Activated CD4-positive, alpha-beta T cell treated with anti-CD3 and anti-CD28 coated beads, Interleukin-2, amount 10 ng/mL, durations not matched to agents 7 days and 5 days (primary cell): Measurements from ENCODE around the gene HS3ST5. TPM values are rescaled to one million over a fixed set of nuclear protein-coding genes. Genes with fewer than 3 reads are reported as not detected.

Source experiments
- CTCF ChIA-PET: fragments of 350-600 bp; sonication (Branson Sonifier 250); formaldehyde crosslinking; loops from one replicate; lab custom pipeline; 2021; ENCODE audit warnings: antibody characterized with exemption; lab: Charles Lee
- POLR2A ChIA-PET: fragments of 350-600 bp; sonication (Branson Sonifier 250); formaldehyde crosslinking; loops from one replicate; lab custom pipeline; 2021; ENCODE audit warnings: antibody characterized with exemption; lab: Charles Lee
- DNase-seq: peaks from one replicate; pipeline ENCODE4 v3.0.0-alpha.2; 2020
- H3K27ac Mint-ChIP-seq: one replicate; pipeline ENCODE4 v1.8.0; 2021; ENCODE audit warnings: mild to moderate bottlenecking, moderate library complexity, mixed read lengths
- H3K27me3 Mint-ChIP-seq: one replicate; pipeline ENCODE4 v1.8.0; 2021; ENCODE audit warnings: mixed read lengths
- H3K36me3 Mint-ChIP-seq: one replicate; pipeline ENCODE4 v1.8.0; 2021; ENCODE audit warnings: low read depth, mixed read lengths
- H3K4me1 Mint-ChIP-seq: one replicate; pipeline ENCODE4 v1.8.0; 2021; ENCODE audit warnings: mixed read lengths
- H3K4me3 Mint-ChIP-seq: one replicate; pipeline ENCODE4 v1.8.0; 2021; ENCODE audit warnings: mild to moderate bottlenecking, moderate library complexity, mixed read lengths
- H3K9me3 Mint-ChIP-seq: one replicate; pipeline ENCODE4 v1.8.0; 2021; ENCODE audit warnings: mixed read lengths
- total RNA-seq, 2 experiments: library from RNA; stranded (reverse); gene quantifications; one replicate each; pipeline ENCODE4 v1.2.3, GENCODE V29; 2021

The HS3ST5 gene
- total RNA-seq, 2 experiments from 2014 or later: not detected

DNA sequence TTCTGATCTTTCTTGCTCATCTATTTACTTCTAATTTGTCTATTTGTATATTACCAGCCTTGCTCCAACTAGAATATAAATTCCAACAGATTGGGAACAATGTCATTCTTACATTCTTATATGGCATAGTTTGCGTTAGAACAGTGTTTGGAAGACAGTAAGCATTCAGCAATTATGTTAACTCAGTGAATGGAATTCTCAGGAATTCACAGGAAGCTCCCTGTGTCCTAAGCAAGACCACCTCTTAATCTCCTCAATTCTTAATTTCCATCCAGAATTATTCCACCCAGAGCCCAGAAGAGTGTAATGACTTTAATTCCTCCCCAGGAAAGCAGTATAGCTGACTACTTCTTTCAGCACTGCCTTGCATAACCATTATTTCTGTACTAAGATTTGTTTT is 18.2 kb upstream of the HS3ST5 start:
- DNase-seq: no peak
- Mint-ChIP-seq H3K36me3 (no peaks in the 10 kb centered on the region), H3K4me3 (no peak overlapping the region), H3K27ac (no peak overlapping the region), H3K4me1 (no peaks in the 10 kb centered on the region), H3K9me3 (no peaks in the 10 kb centered on the region), H3K27me3 (no peaks in the 10 kb centered on the region)
- CTCF ChIA-PET: no interaction called here
- POLR2A ChIA-PET: no interaction called here

GRCh38 chr6:114355300-114355699 is 12.5 kb upstream of the HS3ST5 start:
- Mint-ChIP-seq H3K4me3 (no peak overlapping the region), H3K4me1 (no peaks in the 10 kb centered on the region), H3K27me3 (no peaks in the 10 kb centered on the region), H3K27ac (no peak overlapping the region), H3K9me3 (no peaks in the 10 kb centered on the region), H3K36me3 (no peaks in the 10 kb centered on the region)
- POLR2A ChIA-PET: no interaction called here
- no peak for DNase-seq
- CTCF ChIA-PET: no interaction called here

- H3K27me3 Mint-ChIP-seq: no peaks in the 10 kb centered on the region
- no peak for DNase-seq
- H3K4me3 Mint-ChIP-seq: no peak overlapping the region
- H3K4me1 Mint-ChIP-seq: no peaks in the 10 kb centered on the region
- no peak overlapping the region for H3K27ac Mint-ChIP-seq
- CTCF ChIA-PET: no interaction called here
- POLR2A ChIA-PET: no interaction called here
- no peaks in the 10 kb centered on the region for H3K9me3 Mint-ChIP-seq
- no peaks in the 10 kb centered on the region for H3K36me3 Mint-ChIP-seq
Measured at GRCh38 chr6:114354482-114354881, 11.7 kb upstream of the HS3ST5 start.

GRCh38 chr6:114346451-114346850 is 3.6 kb upstream of the HS3ST5 start:
- ChIA-PET CTCF (no interaction called here), POLR2A (no interaction called here)
- Mint-ChIP-seq H3K4me1 (no peaks in the 10 kb centered on the region), H3K4me3 (no peak overlapping the region), H3K27ac (no peak overlapping the region), H3K36me3 (no peaks in the 10 kb centered on the region), H3K9me3 (no peaks in the 10 kb centered on the region), H3K27me3 (peaks cover 26% of the 10 kb centered on the region)
- no peak for DNase-seq

GRCh38 chr6:114344971-114345275 is 2.1 kb upstream of the HS3ST5 start:
- Mint-ChIP-seq H3K4me3 (no peak overlapping the region), H3K4me1 (no peaks in the 10 kb centered on the region), H3K9me3 (no peaks in the 10 kb centered on the region), H3K27me3 (peaks cover 35% of the 10 kb centered on the region), H3K27ac (no peak overlapping the region), H3K36me3 (no peaks in the 10 kb centered on the region)
- CTCF ChIA-PET: no interaction called here
- POLR2A ChIA-PET: interaction anchor here (0.7 kb wide), 1 partner anchor 146 kb away, joined by 3 read pairs; no protein-coding TSS in a partner anchor
- DNase-seq: no peak

GRCh38 chr6:114344246-114344970 is 1.6 kb upstream of the HS3ST5 start:
- Mint-ChIP-seq H3K27me3 (peaks cover 40% of the 10 kb centered on the region), H3K4me1 (no peaks in the 10 kb centered on the region), H3K4me3 (no peak overlapping the region), H3K36me3 (no peaks in the 10 kb centered on the region), H3K27ac (no peak overlapping the region), H3K9me3 (no peaks in the 10 kb centered on the region)
- CTCF ChIA-PET: no interaction called here
- POLR2A ChIA-PET: no interaction called here
- DNase-seq: no peak

DNA sequence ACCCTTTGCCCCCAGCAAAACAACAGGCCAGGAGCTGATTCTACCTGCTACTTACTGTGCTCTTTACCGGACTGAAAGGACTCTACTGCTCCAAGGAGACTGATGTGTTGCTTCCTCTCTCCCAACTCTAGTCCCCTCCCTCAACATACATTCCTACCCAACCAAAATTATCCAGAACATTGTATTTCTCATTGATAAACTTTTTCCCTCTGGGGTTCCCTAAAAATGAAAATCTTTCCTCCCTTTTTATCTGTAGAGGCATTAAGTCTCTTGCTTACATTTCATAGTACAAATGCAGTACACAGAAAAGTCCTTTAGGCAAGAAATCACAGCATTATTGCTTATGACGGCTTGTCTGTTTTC is 940 bp upstream of the HS3ST5 start:
- CTCF ChIA-PET: no interaction called here

GRCh38 chr6:114342086-114342825 is 567 bp downstream of the HS3ST5 start:
- H3K27ac Mint-ChIP-seq: no peak overlapping the region
- POLR2A ChIA-PET: no interaction called here

More for the DNA sequence above, 940 bp upstream of the HS3ST5 start:
- POLR2A ChIA-PET: no interaction called here
- Mint-ChIP-seq H3K27me3 (peaks cover 42% of the 10 kb centered on the region), H3K27ac (no peak overlapping the region), H3K4me1 (no peaks in the 10 kb centered on the region), H3K4me3 (no peak overlapping the region), H3K36me3 (no peaks in the 10 kb centered on the region), H3K9me3 (no peaks in the 10 kb centered on the region)
- no peak for DNase-seq

GRCh38 chr6:114339706-114340105 is 3.1 kb downstream of the HS3ST5 start:
- Mint-ChIP-seq H3K27me3 (peaks cover 34% of the 10 kb centered on the region), H3K27ac (no peak overlapping the region), H3K4me3 (no peak overlapping the region), H3K9me3 (no peaks in the 10 kb centered on the region), H3K4me1 (no peaks in the 10 kb centered on the region), H3K36me3 (no peaks in the 10 kb centered on the region)
- no peak for DNase-seq
- ChIA-PET CTCF (interaction anchor here (0.6 kb wide), 1 partner anchor 14 kb away, joined by 7 read pairs; no protein-coding TSS in a partner anchor), POLR2A (no interaction called here)

More at GRCh38 chr6:114342086-114342825, 567 bp downstream of the HS3ST5 start:
- DNase-seq: no peak
- Mint-ChIP-seq H3K27me3 (peaks cover 42% of the 10 kb centered on the region), H3K9me3 (no peaks in the 10 kb centered on the region), H3K4me1 (no peaks in the 10 kb centered on the region), H3K4me3 (no peak overlapping the region), H3K36me3 (no peaks in the 10 kb centered on the region)
- CTCF ChIA-PET: no interaction called here

GRCh38 chr6:114334237-114334636 is 8.6 kb downstream of the HS3ST5 start:
- CTCF ChIA-PET: no interaction called here
- no peaks in the 10 kb centered on the region for H3K4me1 Mint-ChIP-seq
- POLR2A ChIA-PET: no interaction called here
- peaks cover 1% of the 10 kb centered on the region for H3K27me3 Mint-ChIP-seq
- no peaks in the 10 kb centered on the region for H3K9me3 Mint-ChIP-seq
- no peak overlapping the region for H3K27ac Mint-ChIP-seq
- H3K36me3 Mint-ChIP-seq: no peaks in the 10 kb centered on the region
- H3K4me3 Mint-ChIP-seq: no peak overlapping the region
- no peak for DNase-seq

- Mint-ChIP-seq H3K36me3 (no peaks in the 10 kb centered on the region), H3K27ac (no peak overlapping the region), H3K27me3 (peaks cover 2% of the 10 kb centered on the region), H3K4me1 (no peaks in the 10 kb centered on the region), H3K4me3 (no peak overlapping the region), H3K9me3 (no peaks in the 10 kb centered on the region)
- CTCF ChIA-PET: no interaction called here
- POLR2A ChIA-PET: no interaction called here
- DNase-seq: no peak
Measured at GRCh38 chr6:114327074-114327473, 15.7 kb downstream of the HS3ST5 start.

- ChIA-PET POLR2A (no interaction called here), CTCF (interaction anchor here (0.6 kb wide), 1 partner anchor 24 kb away, joined by 3 read pairs; no protein-coding TSS in a partner anchor)
- no peak overlapping the region for H3K4me3 Mint-ChIP-seq
- no peaks in the 10 kb centered on the region for H3K4me1 Mint-ChIP-seq
- no peaks in the 10 kb centered on the region for H3K36me3 Mint-ChIP-seq
- H3K9me3 Mint-ChIP-seq: no peaks in the 10 kb centered on the region
- no peak overlapping the region for H3K27ac Mint-ChIP-seq
- no peak for DNase-seq
- peaks cover 3% of the 10 kb centered on the region for H3K27me3 Mint-ChIP-seq
Measured at GRCh38 chr6:114323784-114324183, 19.0 kb downstream of the HS3ST5 start.

- Mint-ChIP-seq H3K9me3 (no peaks in the 10 kb centered on the region), H3K4me3 (no peak overlapping the region), H3K36me3 (no peaks in the 10 kb centered on the region), H3K27me3 (peaks cover 2% of the 10 kb centered on the region), H3K4me1 (no peaks in the 10 kb centered on the region), H3K27ac (no peak overlapping the region)
- ChIA-PET POLR2A (no interaction called here), CTCF (no interaction called here)
- no peak for DNase-seq
Measured at GRCh38 chr6:114319749-114320148, 23.1 kb downstream of the HS3ST5 start.
